A549 (cell line): Measurements from ENCODE around the gene BMPR2.

ENCODE experiments used
- CBX2 ChIP-seq: fragments of 200-600 bp; sonication (generic); IDR thresholded peaks from 2 replicates; pipeline ENCODE4 v1.6.1; 2016; ENCODE audit warnings: low read depth, mild to moderate bottlenecking, borderline replicate concordance
- CTCF ChIP-seq: fragments of >200 bp; sonication (Bioruptor Twin); formaldehyde crosslinking; IDR thresholded peaks from 3 replicates; pipeline ENCODE4 v1.5.1; 2016
- MAZ ChIP-seq: fragments of 150-350 bp; IDR thresholded peaks from 2 replicates; pipeline ENCODE4 v1.6.1; 2014; ENCODE audit warnings: antibody characterized with exemption, low read depth, low read length, borderline replicate concordance
- POLR2A ChIP-seq: IDR thresholded peaks from 2 replicates; pipeline ENCODE4 v1.6.1; 2012; ENCODE audit warnings: mild to moderate bottlenecking, low read length
- ZFP36 ChIP-seq: fragments of 450-650 bp; IDR thresholded peaks from 2 replicates; pipeline ENCODE4 v1.6.1; 2014; ENCODE audit warnings: borderline replicate concordance; ENCODE audit not compliant: partially characterized antibody

GRCh38 chr2:202423139-202423538 lies 47.0 kb downstream of the BMPR2 start:
- TF ChIP-seq MAZ = no peak
- TF ChIP-seq POLR2A = no peak
- no peak for TF ChIP-seq CTCF
- TF ChIP-seq CBX2 = no peak
- no peak for TF ChIP-seq ZFP36
